Activated CD4-positive, CD25-positive, alpha-beta regulatory T cell treated with anti-CD3 and anti-CD28 coated beads, Interleukin-2, amount 50 U/mL, for 72 hours (primary cell): Measurements from ENCODE around the gene GFPT2.

ENCODE experiments used
- DNase-seq: peaks from one replicate; pipeline ENCODE4 v3.0.0; 2021

GFPT2 gene

DNA sequence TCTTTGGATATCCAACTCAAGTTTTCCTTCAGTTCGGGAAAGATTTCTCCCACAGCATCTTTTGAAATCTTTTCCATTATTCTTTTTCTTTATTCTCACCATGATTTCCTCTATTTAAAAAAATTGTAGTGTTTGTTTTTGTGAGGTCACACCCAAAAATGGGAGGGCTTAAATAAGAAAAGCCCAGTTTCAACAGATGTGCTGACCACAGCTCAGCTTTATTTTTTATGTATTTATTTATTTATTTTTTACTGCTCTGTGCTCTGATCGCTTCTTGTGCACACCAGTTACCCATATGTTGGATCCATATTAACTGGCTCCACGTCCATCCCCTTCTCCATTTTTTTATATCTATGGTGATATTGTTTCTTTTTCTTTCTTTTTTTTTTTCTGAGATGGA is 20.3 kb downstream of the GFPT2 start:
- no peak for DNase-seq

DNA sequence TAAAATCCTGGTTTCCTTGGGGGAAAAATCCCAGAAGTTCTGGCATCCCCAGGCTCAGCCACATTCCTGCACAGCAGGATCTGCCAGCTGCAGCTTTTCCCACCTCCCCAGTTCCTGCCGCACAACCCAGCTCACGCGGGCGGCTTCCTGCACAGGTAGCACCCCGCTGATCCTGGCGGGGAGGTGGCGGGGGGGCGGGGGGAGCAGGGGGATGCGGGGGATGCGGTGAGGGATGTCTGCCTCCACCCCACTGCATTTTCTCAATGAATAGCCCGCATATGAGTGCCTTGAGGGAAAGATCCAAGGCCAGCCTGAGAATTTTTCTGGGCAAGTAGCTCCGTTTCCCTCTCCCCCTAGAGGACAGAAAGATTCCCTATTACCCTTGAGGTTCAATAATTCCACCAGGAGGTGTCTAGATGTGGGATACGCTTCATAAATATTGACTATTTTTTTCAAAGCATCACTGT is 21.1 kb downstream of the GFPT2 start:
- no peak for DNase-seq

DNA sequence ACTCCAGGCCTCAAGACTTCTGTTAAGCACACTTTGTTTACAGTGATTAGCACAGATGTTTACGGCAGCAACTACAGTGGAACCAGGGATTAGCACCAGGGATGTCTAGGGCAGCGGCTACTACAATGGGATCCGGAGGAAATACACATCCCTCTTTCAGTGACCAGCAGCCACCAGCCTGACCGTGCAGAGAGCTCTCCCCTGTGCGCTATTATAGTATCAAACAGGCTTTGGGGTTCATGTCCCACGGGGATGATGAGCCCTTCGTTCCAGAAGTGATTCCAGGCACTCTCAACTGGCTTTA is 21.5 kb downstream of the GFPT2 start:
- DNase-seq = no peak

DNA sequence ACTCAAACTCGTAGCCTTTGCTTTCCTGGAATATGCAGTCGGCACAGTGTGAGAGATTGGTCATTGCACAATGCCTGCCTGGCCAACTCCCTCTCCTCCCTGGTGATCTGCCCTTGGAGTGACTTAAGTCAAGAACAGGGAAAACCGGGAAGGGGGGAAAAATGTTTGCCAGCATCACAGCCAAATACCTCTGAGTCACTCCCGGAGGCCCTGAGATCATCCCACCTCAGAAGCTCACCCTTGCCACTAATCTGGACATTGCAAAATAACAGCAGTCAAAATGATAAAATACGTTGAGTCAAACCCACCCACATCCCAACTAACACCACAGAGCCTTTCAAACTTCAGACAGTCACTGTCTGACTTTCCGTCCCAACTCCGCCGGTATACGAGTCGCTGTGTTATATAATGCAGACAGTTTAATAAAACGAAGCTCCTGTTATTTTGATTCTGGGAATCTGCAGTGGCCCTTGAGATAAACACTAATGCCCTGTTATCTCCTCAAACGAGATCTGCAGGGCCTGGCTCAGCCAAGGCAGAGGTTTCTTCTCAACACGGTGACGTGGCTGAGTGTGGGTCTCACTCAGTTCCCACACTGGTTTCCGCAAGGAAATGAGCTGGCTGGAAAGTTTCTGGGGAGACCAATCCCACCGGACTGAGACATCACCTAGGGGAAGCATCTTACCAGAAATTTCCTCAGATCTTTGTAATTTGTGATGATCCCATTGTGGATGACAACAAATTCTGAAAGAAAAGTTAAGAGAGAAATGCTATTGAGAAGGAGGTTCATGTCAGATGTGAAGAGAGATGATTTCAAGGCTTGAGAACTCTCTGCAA is 22.1 kb downstream of the GFPT2 start:
- DNase-seq = no peak

DNA sequence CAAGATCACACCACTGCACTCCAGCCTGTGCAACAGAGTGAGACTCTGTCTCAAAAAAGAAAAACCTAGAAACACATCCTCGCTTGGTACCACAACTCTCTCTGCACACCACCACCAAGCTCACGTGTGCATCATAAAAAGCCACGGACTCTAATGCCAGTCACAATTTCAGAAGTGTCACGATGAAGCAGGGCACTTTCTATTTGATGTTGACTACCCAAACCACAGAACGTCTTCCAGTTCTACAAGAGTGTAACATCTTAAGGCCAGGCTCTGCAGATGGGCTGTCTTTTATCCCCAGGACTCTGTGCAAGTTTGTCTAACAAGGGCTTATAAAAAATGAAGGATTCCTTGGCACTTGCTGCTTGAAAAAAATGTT is 22.9 kb downstream of the GFPT2 start:
- no peak for DNase-seq

DNA sequence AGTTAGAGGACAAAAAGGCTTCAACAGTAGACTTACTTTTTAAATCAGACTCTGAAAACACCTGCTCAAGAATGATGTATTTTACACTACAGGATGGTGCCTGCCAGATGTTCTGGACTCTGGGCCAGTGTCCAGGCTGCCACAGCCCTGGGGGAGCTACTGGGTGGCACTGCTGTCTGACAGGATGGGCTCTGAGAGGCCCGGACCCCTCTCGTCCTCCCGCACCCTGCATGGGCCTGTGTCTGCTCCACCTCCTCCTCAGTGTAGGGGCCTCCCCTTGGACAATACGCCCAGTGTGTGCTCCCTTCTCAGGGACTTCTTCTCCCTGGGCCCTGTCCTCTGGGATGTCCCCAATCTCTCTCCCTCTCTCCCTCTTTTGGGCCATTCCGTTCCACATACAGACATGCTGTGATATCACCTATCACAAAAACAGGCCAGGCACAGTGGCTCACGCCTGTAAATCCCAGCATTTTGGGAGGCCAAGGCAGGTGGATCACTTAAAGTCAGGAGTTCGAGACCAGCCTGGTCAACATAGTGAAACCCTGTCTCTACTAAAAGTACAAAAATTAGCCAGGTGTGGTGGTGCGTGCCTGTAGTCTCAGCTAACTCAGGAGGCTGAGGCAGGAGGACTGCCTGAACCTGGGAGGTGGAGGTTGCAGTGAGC is 23.4 kb downstream of the GFPT2 start:
- no peak for DNase-seq

DNA sequence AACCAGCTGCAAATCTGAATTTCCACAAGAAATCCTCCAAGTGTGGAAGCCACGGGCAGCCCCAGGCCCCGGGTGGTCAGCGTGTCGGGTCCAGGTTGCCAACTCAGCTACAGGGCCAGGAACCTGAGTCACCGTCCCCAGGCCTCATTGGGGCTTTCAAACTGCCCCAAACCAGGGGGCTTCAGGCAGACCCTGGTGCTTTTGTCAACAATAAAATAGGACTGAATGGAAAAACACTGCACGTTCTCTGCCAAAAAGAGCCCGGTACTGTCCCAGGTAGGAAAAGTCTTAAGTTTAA is 24.0 kb downstream of the GFPT2 start:
- no peak for DNase-seq

DNA sequence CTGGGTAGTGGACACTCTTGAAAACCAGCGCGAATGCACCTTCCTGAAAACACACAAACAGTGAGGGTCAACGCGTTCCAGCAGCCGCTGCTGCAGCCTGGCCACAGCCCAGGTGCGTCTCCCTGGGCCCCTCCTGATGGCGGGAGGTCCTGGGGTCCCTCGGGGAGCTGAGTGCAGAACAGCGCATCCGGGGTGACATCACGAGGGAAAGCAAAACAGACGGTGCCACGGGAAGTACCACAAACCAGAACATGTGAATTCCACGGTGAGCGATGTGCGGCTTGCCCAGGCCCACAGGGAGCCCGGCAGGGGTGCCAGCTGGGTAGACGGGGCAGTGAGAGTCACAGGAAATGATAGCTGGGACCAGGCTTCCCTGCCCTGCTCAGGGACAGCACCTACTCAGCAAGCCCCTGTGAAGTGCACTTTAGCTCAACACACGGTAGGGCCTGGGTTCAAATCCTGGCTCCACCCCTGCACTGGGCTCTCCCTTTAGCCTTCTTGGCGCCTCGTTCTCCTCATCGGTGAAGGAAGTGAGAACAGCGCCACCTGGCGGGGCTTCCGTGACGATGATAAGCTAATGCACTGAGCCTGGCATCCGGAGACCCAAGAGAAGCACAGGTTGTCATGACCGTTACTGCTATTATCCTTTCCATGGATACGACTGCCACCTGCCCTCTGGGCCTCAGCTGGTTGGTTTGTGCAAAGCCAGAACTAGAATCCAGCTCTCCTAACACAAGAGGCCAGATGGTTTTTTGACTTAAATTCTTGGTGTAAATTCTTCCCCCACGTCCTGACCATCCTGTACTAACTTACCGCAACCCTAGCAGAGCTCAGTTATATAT is 24.6 kb downstream of the GFPT2 start:
- DNase-seq = peak; percentile 87

DNA sequence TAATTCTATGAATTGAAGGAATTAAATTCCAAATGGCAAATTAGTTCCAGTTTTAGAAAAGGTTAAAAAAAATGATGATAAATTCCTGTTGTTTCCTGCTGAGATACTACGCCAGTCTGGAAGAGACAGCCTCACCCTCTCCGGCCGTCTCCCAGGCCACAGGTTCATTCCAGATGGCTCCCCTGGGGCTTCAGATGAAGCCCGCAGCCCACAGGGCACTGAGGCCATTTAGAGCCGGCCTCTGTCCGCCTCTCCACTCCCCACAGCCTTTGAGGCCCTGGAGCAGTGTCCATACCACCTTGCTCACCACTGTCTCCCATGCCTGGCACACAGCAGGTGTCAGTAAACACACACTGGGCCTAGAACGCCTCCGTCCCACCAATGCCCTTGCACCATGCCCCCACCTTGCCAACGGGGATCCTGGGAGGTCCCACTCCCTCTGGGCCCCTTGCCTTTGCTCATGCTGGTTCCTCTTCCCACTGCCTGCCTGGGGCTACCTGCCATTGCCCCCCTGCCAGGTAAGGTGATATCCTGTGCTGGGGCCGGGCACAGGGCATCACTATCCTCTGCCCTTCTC is 26.1 kb downstream of the GFPT2 start:
- DNase-seq = no peak

DNA sequence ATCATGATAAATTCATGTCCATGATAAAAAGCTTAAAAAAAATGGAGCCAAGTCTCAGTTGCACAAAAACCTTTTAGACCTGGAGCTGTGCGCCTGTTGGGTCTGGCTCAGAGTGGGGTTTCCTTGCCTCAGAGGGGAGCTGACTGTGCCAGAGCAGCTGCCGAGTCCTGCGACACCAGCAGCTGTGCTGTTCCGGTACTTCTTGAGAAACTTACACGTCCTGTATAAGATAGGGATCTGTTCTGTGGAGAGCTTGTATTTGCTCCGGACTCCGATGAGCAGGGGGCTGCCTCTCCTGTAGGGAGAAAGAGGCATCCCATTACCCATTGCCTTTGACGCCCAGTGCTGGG is 28.6 kb downstream of the GFPT2 start:
- DNase-seq = no peak

DNA sequence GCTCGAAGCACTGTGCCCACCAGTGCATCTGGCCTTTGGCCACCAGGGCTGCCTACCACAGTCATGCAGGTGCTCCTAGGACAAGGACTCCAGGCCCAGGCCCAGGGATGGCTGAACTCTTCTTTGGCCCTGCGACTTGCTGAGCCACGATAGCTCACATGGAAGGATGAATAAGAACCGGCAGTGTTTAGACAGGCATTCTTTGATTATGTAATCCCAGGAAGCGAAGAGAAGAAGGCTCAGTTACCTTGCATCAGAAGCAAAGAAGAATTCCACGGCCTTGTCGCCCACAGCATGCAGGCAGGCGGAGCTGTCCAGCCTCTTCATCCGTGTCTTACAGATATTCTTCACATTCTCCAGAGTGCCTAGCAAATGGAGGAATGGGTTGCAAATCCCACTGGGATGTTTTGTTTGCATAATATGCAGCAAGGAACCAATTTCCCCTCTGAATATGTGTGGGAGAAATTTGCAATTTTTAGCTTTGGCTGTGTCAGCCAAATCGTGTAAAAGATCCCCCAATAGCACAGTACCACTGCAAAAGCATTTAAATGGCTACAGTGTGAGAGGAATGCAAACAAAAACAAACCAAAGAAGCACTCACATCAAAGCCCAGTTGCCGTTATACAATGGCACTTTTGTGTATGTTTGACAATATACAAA is 29.1 kb downstream of the GFPT2 start:
- DNase-seq = no peak

DNA sequence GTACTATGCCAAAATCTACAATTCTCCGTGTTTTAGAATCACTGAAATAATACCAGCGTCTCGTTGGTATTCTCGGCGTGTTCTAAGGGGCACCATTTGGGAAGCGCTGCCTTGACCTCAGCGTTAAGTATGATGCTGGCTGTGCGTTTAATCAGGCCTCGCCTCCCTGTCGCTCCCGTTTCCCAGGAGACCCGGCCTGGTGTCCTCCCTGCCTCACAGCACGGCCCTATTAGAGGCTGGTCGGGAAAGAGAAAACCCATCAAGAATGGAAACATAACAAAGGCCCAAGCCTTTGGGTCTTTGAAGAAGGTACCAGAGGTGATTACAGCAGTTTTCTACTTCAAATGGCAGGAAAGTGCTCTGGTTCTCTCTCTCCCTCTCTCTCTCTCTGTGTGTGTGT is 30.0 kb downstream of the GFPT2 start:
- no peak for DNase-seq

DNA sequence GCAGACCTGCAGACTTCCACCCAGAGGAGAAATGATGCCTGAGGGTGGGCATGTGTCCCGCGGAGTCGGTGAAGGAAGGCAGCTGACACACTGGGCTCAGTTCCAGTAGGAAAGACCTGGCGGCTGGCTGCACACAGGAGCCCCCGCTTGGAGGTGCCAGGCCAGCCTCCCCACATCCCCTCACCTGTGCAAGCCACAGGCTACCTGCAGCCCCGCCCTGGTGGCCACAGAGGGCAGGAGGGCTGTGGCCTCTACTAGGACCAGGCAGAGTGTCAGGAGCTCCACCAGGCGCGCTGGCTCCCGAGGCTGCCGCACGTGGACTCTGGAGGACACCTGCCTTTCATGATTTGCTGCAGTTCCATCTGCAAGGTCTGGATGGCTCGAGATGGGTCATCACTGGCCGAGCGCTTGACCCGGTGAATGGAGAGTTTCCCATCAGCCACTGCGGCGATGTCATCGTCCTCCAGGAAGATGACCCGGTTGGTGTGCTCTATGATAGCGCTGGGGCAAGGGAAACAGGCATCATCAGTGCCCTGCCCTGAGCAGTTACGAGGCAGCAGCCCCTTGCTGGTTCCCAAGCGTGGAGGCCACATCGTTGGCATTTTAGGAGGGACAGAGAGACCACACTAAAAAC is 34.6 kb downstream of the GFPT2 start:
- no peak for DNase-seq

DNA sequence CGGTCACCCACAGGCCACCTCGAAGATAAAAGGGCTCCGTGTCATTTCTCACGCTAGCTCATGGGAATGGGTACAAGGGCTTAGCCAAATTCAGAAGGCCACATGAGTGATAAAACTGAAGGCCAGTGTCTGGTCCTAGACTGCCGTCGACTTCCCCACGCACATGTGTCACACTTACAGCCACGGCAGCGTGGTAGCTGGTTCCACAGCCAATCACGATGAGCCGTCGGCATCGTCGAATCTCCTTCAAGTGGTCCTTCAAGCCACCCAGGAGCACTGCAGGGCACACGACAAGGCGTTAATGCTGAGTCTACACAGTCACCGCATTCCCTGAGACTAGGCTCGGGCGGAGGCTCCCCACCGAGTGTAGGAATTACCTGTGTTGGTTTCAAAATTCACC is 36.5 kb downstream of the GFPT2 start:
- DNase-seq = no peak

DNA sequence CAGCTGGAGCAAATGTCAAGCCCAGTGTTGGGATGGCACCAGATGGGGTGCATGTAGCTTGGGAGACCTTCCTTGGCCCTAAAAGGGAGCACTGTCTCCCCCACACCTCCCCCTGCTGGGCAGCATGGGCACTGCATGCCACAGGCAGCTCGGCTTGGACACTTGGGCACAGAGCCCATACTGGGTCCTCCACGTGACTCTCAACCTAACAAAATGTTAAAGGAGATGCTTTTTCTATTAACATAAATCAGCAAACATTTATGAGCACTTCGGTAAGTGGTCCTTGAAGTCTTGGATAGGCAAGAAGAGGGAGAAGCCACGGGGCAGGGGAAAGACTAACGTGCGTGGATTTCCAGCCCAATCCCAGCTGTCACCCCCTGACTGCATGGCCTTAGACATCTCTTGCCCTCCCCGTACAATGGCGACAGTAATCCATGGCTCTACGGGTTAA is 37.3 kb downstream of the GFPT2 start:
- DNase-seq = peak; percentile 84

DNA sequence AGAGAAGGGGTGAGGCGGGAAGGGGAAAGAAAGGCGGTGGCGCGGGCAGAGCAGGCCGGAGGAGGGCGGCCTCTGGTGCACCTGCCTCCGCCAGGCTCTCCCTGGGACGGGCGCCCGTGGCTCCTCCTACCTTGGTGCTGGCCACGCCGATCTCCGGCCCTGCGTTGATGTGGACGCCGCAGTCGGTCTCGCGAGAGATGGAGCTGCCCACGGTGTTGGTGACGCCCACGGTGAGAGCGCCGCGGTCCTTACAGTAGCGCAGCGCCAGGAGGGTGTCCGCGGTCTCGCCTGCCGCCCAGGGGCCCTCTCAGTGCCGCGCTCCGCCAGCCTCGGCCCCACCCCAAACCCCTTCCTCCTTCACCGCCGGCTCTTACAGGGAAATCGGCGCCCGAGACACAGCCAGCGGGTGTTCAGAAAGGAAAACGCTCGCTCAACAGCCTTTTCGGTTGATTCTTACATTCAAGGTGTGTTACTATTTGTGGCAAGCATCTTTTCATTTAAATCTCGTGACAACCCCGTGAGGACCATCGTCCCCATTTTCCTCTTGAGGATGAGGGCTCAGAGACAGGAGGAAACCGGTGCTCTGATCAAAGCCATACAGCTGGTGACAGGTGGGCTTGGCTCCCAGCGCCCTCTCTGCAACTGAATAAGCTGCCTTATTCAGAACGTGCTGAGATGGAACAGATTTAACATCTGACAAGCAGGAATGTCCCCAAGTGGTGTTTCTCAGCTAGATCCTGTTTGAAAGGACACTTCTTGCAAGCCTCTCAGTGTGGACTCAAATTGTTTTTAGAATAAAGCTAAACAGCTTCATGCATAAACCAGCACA is 39.2 kb downstream of the GFPT2 start:
- peak; percentile 64 for DNase-seq

DNA sequence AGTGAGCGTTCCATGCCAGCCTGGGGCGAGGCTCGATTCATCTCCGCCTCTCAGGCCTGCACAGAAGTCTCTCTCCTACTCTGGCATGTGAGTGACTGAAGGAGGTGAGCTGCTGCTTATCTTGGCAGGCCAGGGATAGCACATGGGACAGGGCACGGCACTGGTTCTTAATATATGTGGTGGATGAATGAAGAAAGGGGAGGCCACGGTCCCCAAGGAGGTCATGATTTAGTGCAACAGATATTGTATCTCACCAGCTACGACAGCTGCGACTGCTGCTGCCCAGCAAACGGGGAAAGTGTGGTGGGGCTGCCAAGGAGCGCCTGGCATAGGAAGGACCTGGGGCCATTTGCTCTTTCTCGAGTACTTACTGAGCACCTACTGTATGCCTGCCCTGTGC is 41.9 kb downstream of the GFPT2 start:
- no peak for DNase-seq

DNA sequence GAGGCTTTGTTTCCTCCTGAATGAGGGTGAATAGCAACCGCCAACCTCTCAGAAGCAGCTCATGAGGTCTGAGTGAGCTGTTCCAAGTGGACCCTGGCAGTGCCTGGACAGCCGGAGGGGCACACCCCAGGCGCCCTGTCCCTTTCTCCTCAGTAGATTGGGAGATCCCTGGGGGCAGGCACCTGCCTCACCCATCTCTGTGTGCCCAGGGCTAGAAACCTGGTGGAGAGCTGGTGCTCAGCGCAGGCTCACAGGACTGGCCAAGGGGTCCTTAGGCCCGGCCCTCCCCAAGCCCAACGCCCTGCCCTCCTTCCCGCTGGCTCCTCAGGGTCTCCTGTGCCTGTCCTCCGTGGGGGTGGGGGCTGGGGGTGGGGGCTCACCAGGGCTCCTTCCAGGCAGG is 46.3 kb downstream of the GFPT2 start:
- no peak for DNase-seq

DNA sequence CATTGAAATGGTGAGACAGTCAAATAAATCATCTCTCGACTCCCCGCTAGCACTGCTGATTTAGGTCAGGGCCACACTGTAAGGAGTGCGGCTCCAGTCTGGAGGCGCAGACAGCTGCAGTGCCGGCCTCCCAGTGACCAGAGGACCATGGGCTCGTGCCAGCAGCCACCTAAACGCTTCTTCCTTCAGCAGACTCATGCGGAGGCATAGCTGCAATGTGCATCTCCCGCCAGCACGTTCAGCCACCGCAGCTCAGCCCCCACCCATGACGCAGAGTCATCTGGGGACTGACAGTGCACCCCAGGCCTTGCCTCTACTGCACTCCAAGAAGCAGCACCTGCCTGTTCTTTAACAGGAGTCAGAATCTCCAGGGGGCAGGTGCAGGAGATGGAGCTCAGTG is 47.7 kb downstream of the GFPT2 start:
- no peak for DNase-seq

DNA sequence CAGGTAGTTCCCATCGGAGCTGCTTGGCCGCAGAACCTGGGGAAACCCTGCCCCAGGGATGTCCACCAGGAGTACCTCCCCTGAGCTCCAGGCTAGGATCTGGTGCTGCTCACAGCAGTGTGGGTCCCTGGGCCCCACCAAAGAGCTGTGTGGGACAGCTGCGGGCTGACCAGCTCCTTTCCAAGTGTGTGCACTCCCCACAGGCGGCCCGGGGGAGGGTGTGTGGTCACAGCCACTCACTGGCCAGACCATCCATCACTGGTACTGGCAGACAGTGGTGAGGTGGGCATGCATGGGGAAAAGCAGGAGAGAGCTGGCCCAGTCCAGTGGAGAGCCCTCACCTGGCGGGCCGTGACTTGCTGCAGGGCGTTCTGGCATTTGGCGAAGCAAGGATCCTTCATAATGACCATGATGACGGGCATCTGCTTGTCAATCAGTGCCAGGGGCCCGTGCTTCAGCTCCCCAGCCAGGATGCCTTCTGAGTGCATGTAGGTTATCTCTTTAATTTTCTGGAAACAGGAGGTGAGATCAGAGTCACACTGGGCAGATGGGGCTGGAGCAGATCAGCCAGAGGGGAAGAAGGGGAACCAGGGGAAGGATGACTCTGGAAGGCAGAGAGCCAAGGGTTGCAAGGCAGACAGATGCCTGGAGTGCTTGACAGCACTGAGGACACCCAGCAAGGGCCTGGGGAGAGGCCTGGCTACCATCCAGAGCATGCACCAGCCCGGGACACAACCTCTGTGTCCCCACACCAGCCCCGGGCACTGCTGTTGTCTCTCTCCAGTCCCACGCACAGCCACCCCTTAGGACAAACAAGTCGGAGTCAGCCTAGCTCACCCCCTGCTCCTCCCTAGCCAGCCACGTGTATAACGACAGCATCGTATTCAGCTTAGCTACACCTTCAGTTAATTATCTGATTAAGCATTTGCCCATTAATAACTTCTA is 48.4 kb downstream of the GFPT2 start:
- no peak for DNase-seq

DNA sequence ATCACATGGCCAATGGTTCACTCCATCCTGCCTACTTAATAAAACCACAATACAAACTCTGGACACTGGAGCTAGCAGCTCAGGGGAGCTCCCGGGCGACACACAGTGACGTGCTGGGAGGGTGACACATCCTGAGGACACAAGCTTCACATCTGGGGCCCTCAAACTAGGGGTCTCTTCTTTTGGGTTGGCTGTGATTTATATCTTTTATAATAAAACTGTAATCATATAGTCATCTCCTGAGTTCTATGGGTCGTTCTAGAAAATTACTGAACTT is 49.2 kb downstream of the GFPT2 start:
- DNase-seq = no peak
